ENCODE results near the gene PCDHGB7.

DNA sequence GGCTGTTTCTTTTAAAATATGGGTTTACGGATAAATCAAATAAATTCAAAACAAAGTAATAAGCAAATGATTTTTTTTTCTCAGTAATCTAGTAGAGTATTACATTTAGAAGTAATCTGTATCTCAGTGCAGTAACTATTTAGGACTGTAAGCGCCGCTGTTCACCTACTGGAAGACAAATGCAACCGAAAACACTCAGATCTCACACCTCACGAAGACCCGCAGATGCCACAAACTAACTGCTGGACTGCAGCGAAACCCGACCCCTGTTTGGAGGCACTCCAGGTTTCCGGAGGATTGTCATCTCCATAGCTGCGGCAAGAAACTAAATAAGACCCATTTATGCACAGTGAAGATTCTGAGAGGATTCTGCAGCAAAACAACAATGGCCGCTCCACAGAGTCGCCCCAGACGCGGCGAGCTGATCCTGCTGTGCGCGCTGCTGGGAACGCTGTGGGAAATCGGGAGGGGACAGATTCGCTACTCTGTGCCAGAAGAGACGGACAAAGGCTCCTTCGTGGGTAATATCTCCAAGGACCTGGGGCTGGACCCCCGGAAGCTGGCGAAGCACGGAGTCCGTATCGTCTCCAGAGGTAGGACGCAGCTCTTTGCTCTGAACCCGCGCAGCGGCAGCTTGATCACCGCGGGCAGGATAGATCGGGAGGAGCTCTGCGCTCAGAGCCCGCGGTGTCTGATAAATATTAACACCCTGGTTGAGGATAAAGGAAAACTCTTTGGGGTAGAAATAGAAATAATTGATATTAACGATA is 24.9 kb upstream of the PCDHGB7 start, which contains the start of gene PCDHGA8:
- TF ChIP-seq, protein P1, sequence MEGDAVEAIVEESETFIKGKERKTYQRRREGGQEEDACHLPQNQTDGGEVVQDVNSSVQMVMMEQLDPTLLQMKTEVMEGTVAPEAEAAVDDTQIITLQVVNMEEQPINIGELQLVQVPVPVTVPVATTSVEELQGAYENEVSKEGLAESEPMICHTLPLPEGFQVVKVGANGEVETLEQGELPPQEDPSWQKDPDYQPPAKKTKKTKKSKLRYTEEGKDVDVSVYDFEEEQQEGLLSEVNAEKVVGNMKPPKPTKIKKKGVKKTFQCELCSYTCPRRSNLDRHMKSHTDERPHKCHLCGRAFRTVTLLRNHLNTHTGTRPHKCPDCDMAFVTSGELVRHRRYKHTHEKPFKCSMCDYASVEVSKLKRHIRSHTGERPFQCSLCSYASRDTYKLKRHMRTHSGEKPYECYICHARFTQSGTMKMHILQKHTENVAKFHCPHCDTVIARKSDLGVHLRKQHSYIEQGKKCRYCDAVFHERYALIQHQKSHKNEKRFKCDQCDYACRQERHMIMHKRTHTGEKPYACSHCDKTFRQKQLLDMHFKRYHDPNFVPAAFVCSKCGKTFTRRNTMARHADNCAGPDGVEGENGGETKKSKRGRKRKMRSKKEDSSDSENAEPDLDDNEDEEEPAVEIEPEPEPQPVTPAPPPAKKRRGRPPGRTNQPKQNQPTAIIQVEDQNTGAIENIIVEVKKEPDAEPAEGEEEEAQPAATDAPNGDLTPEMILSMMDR (IDR thresholded peaks at IDR 0.05): no peak
- no peak for TF ChIP-seq POLR2A (IDR thresholded peaks at IDR 0.05)

Measured in uterus (tissue), 2 donors.